CD4-positive, CD25-positive, alpha-beta regulatory T cell (primary cell): ENCODE data around the gene MFF. TPM values are rescaled to one million over a fixed set of nuclear protein-coding genes. Genes with fewer than 3 reads are reported as not detected.

Source experiments
- ATAC-seq, 2 donors: fragments of 150-1000 bp; cut with Tn5 transposase; one replicate each; pipeline ENCODE4 v1.10.0; 2021; ENCODE audit warnings: low read depth in 2 of 2, moderate number of reproducible peaks in 2 of 2, moderate library complexity in 1 of 2
- DNase-seq, 3 donors: peaks; one replicate each; pipeline versions ENCODE4 v3.0.0 to v3.0.0-alpha.2; 2012 to 2022; ENCODE audit warnings: mixed read lengths in 1 of 3
- H3K27ac ChIP-seq: one replicate; pipeline ENCODE4 v1.7.0; 2013; ENCODE audit warnings: mild to moderate bottlenecking, low read length; ENCODE audit not compliant: insufficient read depth, poor library complexity, severe bottlenecking
- H3K27me3 ChIP-seq: one replicate; pipeline ENCODE4 v1.7.0; 2013; ENCODE audit warnings: low read length; ENCODE audit not compliant: control insufficient read depth, insufficient read depth
- H3K36me3 ChIP-seq: one replicate; pipeline ENCODE4 v1.7.0; 2013; ENCODE audit warnings: mild to moderate bottlenecking, low read length, moderate library complexity; ENCODE audit not compliant: control insufficient read depth, insufficient read depth
- H3K4me1 ChIP-seq: 2 replicates; pipeline ENCODE4 v1.7.0; 2013; ENCODE audit warnings: mild to moderate bottlenecking, low read length; ENCODE audit not compliant: insufficient read depth, control insufficient read depth, poor library complexity, severe bottlenecking
- H3K4me3 ChIP-seq: one replicate; pipeline ENCODE4 v1.7.0; 2013; ENCODE audit warnings: low read depth, mild to moderate bottlenecking, low read length, moderate library complexity
- H3K9me3 ChIP-seq, 2 experiments: 1 replicate in 1 of 2; 2 replicates in 1 of 2; pipeline ENCODE4 v1.7.0; 2013; ENCODE audit warnings: low read length in 2 of 2, mild to moderate bottlenecking in 1 of 2, moderate library complexity in 1 of 2; ENCODE audit not compliant: control insufficient read depth in 2 of 2
- H3K27ac Mint-ChIP-seq, 3 donors: one replicate each; pipeline ENCODE4 v1.8.0; 2020 to 2022; ENCODE audit warnings: mild to moderate bottlenecking in 3 of 3, mixed read lengths in 3 of 3, moderate library complexity in 2 of 3
- H3K27me3 Mint-ChIP-seq: one replicate; pipeline ENCODE4 v1.8.0; 2022; ENCODE audit warnings: mild to moderate bottlenecking, mixed read lengths
- H3K36me3 Mint-ChIP-seq: one replicate; pipeline ENCODE4 v1.8.0; 2020; ENCODE audit warnings: mixed read lengths
- H3K4me1 Mint-ChIP-seq, 4 donors: one replicate each; pipeline ENCODE4 v1.8.0; 2020 to 2022; ENCODE audit warnings: mixed read lengths in 4 of 4, mild to moderate bottlenecking in 1 of 4
- H3K4me3 Mint-ChIP-seq, 4 donors: one replicate each; pipeline ENCODE4 v1.8.0; 2020 to 2022; ENCODE audit warnings: mild to moderate bottlenecking in 4 of 4, mixed read lengths in 4 of 4, moderate library complexity in 3 of 4
- H3K9me3 Mint-ChIP-seq, 7 donors: one replicate each; pipeline ENCODE4 v1.8.0; 2020 to 2022; ENCODE audit warnings: mixed read lengths in 7 of 7, mild to moderate bottlenecking in 3 of 7, moderate library complexity in 2 of 7
- polyA plus RNA-seq, 4 donors: library from polyadenylated mRNA; unstranded; fragments of 300-500 nt; fragmentation: Illumina TruSeq; gene quantifications; one replicate each; pipeline ENCODE4 v1.2.3, GENCODE V29; 2021
- total RNA-seq: library from RNA; stranded (reverse); gene quantifications from one replicate; pipeline ENCODE4 v1.2.3, GENCODE V29; 2022

The MFF gene
- total and polyA plus RNA-seq, 5 donors from 2014 or later = 62.3 to 150 (median 137) TPM

GRCh38 chr2:227320305-227321094, 4.6 kb upstream of the MFF start:
- H3K9me3 Mint-ChIP-seq = peaks cover 2 to 11% (median 6%) of the 10 kb centered on the region in 7 donors
- H3K27ac ChIP-seq = no peak overlapping the region
- peaks cover 0 to 5% of the 10 kb centered on the region in 2 experiments for H3K9me3 ChIP-seq
- peaks cover 4% of the 10 kb centered on the region for H3K4me1 ChIP-seq
- no peaks in the 10 kb centered on the region for H3K36me3 ChIP-seq
- no peak overlapping the region for H3K4me3 ChIP-seq
- H3K4me1 Mint-ChIP-seq = peaks cover 0 to 16% (median 11%) of the 10 kb centered on the region in 4 donors
- no peak overlapping the region for H3K4me3 Mint-ChIP-seq
- peaks cover 6% of the 10 kb centered on the region for H3K36me3 Mint-ChIP-seq
- peaks cover 30% of the 10 kb centered on the region for H3K27me3 Mint-ChIP-seq
- H3K27ac Mint-ChIP-seq = no peak overlapping the region
- DNase-seq = no peak
- no peak for ATAC-seq
- peaks cover 2% of the 10 kb centered on the region for H3K27me3 ChIP-seq

- DNase-seq (no peak), ATAC-seq (no peak)
- Histone ChIP-seq H3K36me3 (no peaks in the 10 kb centered on the region), H3K27ac (no peak overlapping the region), H3K9me3 (peaks cover 0 to 2% of the 10 kb centered on the region in 2 experiments), H3K4me3 (no peak overlapping the region), H3K27me3 (peaks cover 2% of the 10 kb centered on the region), H3K4me1 (peaks cover 18% of the 10 kb centered on the region)
- Mint-ChIP-seq H3K4me1 (peaks cover 12 to 36% (median 28%) of the 10 kb centered on the region in 4 donors), H3K36me3 (peaks cover 6% of the 10 kb centered on the region), H3K27me3 (peaks cover 24% of the 10 kb centered on the region), H3K27ac (peak overlapping the region in 1 of 3 donors; percentile 53), H3K9me3 (peaks cover 0 to 3% (median 2%) of the 10 kb centered on the region in 7 donors), H3K4me3 (peak overlapping the region; percentile 27 to 76 (median 39))
These were observed 2.4 kb upstream of the MFF start for GRCh38 chr2:227322530-227323205.

GRCh38 chr2:227323818-227324217, 1.2 kb upstream of the MFF start:
- Mint-ChIP-seq H3K9me3 (peaks cover 0 to 2% (median 0%) of the 10 kb centered on the region in 7 donors), H3K27me3 (peaks cover 19% of the 10 kb centered on the region), H3K4me1 (peaks cover 20 to 47% (median 38%) of the 10 kb centered on the region in 4 donors), H3K4me3 (peak overlapping the region; percentile 89 to 96 (median 96)), H3K36me3 (peaks cover 10% of the 10 kb centered on the region), H3K27ac (peak overlapping the region in 1 of 3 donors; percentile 90)
- H3K27me3 ChIP-seq = peaks cover 2% of the 10 kb centered on the region
- peaks cover 18% of the 10 kb centered on the region for H3K4me1 ChIP-seq
- no peak overlapping the region for H3K27ac ChIP-seq
- no peak overlapping the region for H3K4me3 ChIP-seq
- ATAC-seq (no peak), DNase-seq (no peak)
- H3K36me3 ChIP-seq = no peaks in the 10 kb centered on the region
- no peaks in the 10 kb centered on the region for H3K9me3 ChIP-seq

GRCh38 chr2:227324642-227324994, 433 bp upstream of the MFF start:
- peaks cover 18% of the 10 kb centered on the region for H3K4me1 ChIP-seq
- no peaks in the 10 kb centered on the region for H3K36me3 ChIP-seq
- peak overlapping the region; percentile 91 for H3K4me3 ChIP-seq
- DNase-seq (no peak), ATAC-seq (no peak)
- Mint-ChIP-seq H3K27me3 (peaks cover 14% of the 10 kb centered on the region), H3K4me1 (peaks cover 25 to 55% (median 44%) of the 10 kb centered on the region in 4 donors), H3K4me3 (peak overlapping the region; percentile 89 to 96 (median 96)), H3K9me3 (peaks cover 0 to under 1% (median 0%) of the 10 kb centered on the region in 7 donors), H3K27ac (peak overlapping the region; percentile 48 to 95 (median 90)), H3K36me3 (peaks cover 13% of the 10 kb centered on the region)
- peak overlapping the region; percentile 74 for H3K27ac ChIP-seq
- no peaks in the 10 kb centered on the region for H3K9me3 ChIP-seq
- H3K27me3 ChIP-seq = peaks cover 2% of the 10 kb centered on the region

GRCh38 chr2:227325839-227326195, 766 bp downstream of the MFF start:
- Histone ChIP-seq H3K36me3 (peaks cover 5% of the 10 kb centered on the region), H3K27me3 (peaks cover 2% of the 10 kb centered on the region), H3K27ac (peak overlapping the region; percentile 74), H3K9me3 (no peaks in the 10 kb centered on the region), H3K4me1 (peaks cover 18% of the 10 kb centered on the region), H3K4me3 (peak overlapping the region; percentile 80)
- peak overlapping the region; percentile 23 to 97 (median 95) for H3K27ac Mint-ChIP-seq
- ATAC-seq = no peak
- peaks cover 30 to 57% (median 44%) of the 10 kb centered on the region in 4 donors for H3K4me1 Mint-ChIP-seq
- H3K36me3 Mint-ChIP-seq = peaks cover 17% of the 10 kb centered on the region
- H3K4me3 Mint-ChIP-seq = peak overlapping the region; percentile 89 to 96 (median 96)
- H3K9me3 Mint-ChIP-seq = no peaks in the 10 kb centered on the region
- DNase-seq = no peak
- H3K27me3 Mint-ChIP-seq = peaks cover 10% of the 10 kb centered on the region

- no peak overlapping the region for H3K27ac Mint-ChIP-seq
- peaks cover 31 to 61% (median 47%) of the 10 kb centered on the region in 4 donors for H3K4me1 Mint-ChIP-seq
These were observed 1.7 kb downstream of the MFF start for GRCh38 chr2:227326783-227327182.

GRCh38 chr2:227335713-227336112, 10.7 kb downstream of the MFF start:
- no peak for DNase-seq

More at GRCh38 chr2:227326783-227327182, 1.7 kb downstream of the MFF start:
- Histone ChIP-seq H3K27ac (no peak overlapping the region), H3K36me3 (peaks cover 9% of the 10 kb centered on the region), H3K4me3 (peak overlapping the region; percentile 80), H3K27me3 (peaks cover 2% of the 10 kb centered on the region), H3K9me3 (no peaks in the 10 kb centered on the region), H3K4me1 (peaks cover 18% of the 10 kb centered on the region)
- DNase-seq = no peak
- Mint-ChIP-seq H3K9me3 (no peaks in the 10 kb centered on the region), H3K36me3 (peaks cover 22% of the 10 kb centered on the region), H3K27me3 (peaks cover 10% of the 10 kb centered on the region), H3K4me3 (peak overlapping the region; percentile 89 to 96 (median 96))
- no peak for ATAC-seq

More at GRCh38 chr2:227335713-227336112, 10.7 kb downstream of the MFF start:
- Mint-ChIP-seq H3K27ac (no peak overlapping the region), H3K27me3 (no peaks in the 10 kb centered on the region), H3K36me3 (peaks cover 59% of the 10 kb centered on the region), H3K4me3 (no peak overlapping the region), H3K4me1 (peaks cover 0 to 31% (median 8%) of the 10 kb centered on the region in 4 donors), H3K9me3 (no peaks in the 10 kb centered on the region)
- Histone ChIP-seq H3K4me3 (no peak overlapping the region), H3K4me1 (no peaks in the 10 kb centered on the region), H3K27me3 (no peaks in the 10 kb centered on the region), H3K9me3 (no peaks in the 10 kb centered on the region), H3K27ac (no peak overlapping the region), H3K36me3 (peaks cover 45% of the 10 kb centered on the region)
- ATAC-seq = no peak
